Testis (tissue), 2 donors: ENCODE measurements around the gene BAK1.

ENCODE experiments used
- POLR2A ChIP-seq: fragments of 450-650 bp; IDR thresholded peaks from one replicate; pipeline ENCODE4 v1.6.1; 2017; ENCODE audit warnings: antibody characterized with exemption, mild to moderate bottlenecking, moderate library complexity
- TF ChIP-seq, protein P1 (sequence below), 3 experiments: fragments of 450-650 bp in 2 of 3; fragments of 200-600 bp in 1 of 3; sonication (generic) in 1 of 3; IDR thresholded peaks; one replicate each; pipeline ENCODE4 v1.5.1; 2016 to 2019; ENCODE audit warnings: antibody characterized with exemption in 3 of 3, mild to moderate bottlenecking in 2 of 3, moderate library complexity in 1 of 3

GRCh38 chr6:33551538-33551937, 28.5 kb downstream of the BAK1 start:
- TF ChIP-seq, protein P1, sequence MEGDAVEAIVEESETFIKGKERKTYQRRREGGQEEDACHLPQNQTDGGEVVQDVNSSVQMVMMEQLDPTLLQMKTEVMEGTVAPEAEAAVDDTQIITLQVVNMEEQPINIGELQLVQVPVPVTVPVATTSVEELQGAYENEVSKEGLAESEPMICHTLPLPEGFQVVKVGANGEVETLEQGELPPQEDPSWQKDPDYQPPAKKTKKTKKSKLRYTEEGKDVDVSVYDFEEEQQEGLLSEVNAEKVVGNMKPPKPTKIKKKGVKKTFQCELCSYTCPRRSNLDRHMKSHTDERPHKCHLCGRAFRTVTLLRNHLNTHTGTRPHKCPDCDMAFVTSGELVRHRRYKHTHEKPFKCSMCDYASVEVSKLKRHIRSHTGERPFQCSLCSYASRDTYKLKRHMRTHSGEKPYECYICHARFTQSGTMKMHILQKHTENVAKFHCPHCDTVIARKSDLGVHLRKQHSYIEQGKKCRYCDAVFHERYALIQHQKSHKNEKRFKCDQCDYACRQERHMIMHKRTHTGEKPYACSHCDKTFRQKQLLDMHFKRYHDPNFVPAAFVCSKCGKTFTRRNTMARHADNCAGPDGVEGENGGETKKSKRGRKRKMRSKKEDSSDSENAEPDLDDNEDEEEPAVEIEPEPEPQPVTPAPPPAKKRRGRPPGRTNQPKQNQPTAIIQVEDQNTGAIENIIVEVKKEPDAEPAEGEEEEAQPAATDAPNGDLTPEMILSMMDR (IDR thresholded peaks at IDR 0.05), result no peak
- TF ChIP-seq POLR2A, result no peak
